ENCODE data around the gene MAGI3.
"Not testable (repeated sequence)": the region's sequence is repeated elsewhere in the genome, so short reads cannot be mapped to it uniquely, and the experiment has no call there.

MAGI3 gene

GRCh38 chr1:113399062-113399583 lies 8.8 kb downstream of the MAGI3 start:
- H3K36me3 ChIP-seq (ENCODE audit: control insufficient read depth, insufficient read depth, low read length) = no peaks in the 10 kb centered on the region
- no peak overlapping the region for H3K27ac ChIP-seq (ENCODE audit: low read depth, low read length)
- no peaks in the 10 kb centered on the region for H3K9me3 ChIP-seq (ENCODE audit: control insufficient read depth, insufficient read depth, low read depth, low read length)
- H3K4me3 ChIP-seq (ENCODE audit: low read depth, low read length) = no peak overlapping the region
- H3K9ac ChIP-seq (ENCODE audit: low read length) = no peak overlapping the region
- peaks cover 6% of the 10 kb centered on the region; the same call in 1 of the 2 replicates for H3K4me1 ChIP-seq (ENCODE audit: control insufficient read depth, insufficient read depth, low read length)
- H3K27me3 ChIP-seq (ENCODE audit: control insufficient read depth, insufficient read depth, low read length) = no peaks in the 10 kb centered on the region

GRCh38 chr1:113401067-113401466 lies 10.8 kb downstream of the MAGI3 start:
- Histone ChIP-seq H3K9me3 (ENCODE audit: control insufficient read depth, insufficient read depth, low read depth, low read length) (no peaks in the 10 kb centered on the region), H3K4me3 (ENCODE audit: low read depth, low read length) (no peak overlapping the region), H3K27me3 (ENCODE audit: control insufficient read depth, insufficient read depth, low read length) (no peaks in the 10 kb centered on the region), H3K4me1 (ENCODE audit: control insufficient read depth, insufficient read depth, low read length) (peaks cover 10% of the 10 kb centered on the region; the same call in 1 of the 2 replicates), H3K27ac (ENCODE audit: low read depth, low read length) (no peak overlapping the region), H3K36me3 (ENCODE audit: control insufficient read depth, insufficient read depth, low read length) (no peaks in the 10 kb centered on the region), H3K9ac (ENCODE audit: low read length) (no peak overlapping the region)

GRCh38 chr1:113401728-113402127 lies 11.4 kb downstream of the MAGI3 start:
- H3K9me3 ChIP-seq (ENCODE audit: control insufficient read depth, insufficient read depth, low read depth, low read length) = no peaks in the 10 kb centered on the region
- no peaks in the 10 kb centered on the region for H3K36me3 ChIP-seq (ENCODE audit: control insufficient read depth, insufficient read depth, low read length)
- H3K27ac ChIP-seq (ENCODE audit: low read depth, low read length) = no peak overlapping the region
- no peak overlapping the region for H3K4me3 ChIP-seq (ENCODE audit: low read depth, low read length)
- H3K9ac ChIP-seq (ENCODE audit: low read length) = no peak overlapping the region
- H3K27me3 ChIP-seq (ENCODE audit: control insufficient read depth, insufficient read depth, low read length) = no peaks in the 10 kb centered on the region
- H3K4me1 ChIP-seq (ENCODE audit: control insufficient read depth, insufficient read depth, low read length) = peaks cover 10% of the 10 kb centered on the region; the same call in 1 of the 2 replicates

GRCh38 chr1:113403065-113403464 lies 12.8 kb downstream of the MAGI3 start:
- Histone ChIP-seq H3K9ac (ENCODE audit: low read length) (no peak overlapping the region), H3K4me3 (ENCODE audit: low read depth, low read length) (no peak overlapping the region), H3K36me3 (ENCODE audit: control insufficient read depth, insufficient read depth, low read length) (no peaks in the 10 kb centered on the region), H3K27me3 (ENCODE audit: control insufficient read depth, insufficient read depth, low read length) (no peaks in the 10 kb centered on the region), H3K9me3 (ENCODE audit: control insufficient read depth, insufficient read depth, low read depth, low read length) (no peaks in the 10 kb centered on the region), H3K4me1 (ENCODE audit: control insufficient read depth, insufficient read depth, low read length) (peaks cover 10% of the 10 kb centered on the region; the same call in 1 of the 2 replicates), H3K27ac (ENCODE audit: low read depth, low read length) (no peak overlapping the region)

DNA sequence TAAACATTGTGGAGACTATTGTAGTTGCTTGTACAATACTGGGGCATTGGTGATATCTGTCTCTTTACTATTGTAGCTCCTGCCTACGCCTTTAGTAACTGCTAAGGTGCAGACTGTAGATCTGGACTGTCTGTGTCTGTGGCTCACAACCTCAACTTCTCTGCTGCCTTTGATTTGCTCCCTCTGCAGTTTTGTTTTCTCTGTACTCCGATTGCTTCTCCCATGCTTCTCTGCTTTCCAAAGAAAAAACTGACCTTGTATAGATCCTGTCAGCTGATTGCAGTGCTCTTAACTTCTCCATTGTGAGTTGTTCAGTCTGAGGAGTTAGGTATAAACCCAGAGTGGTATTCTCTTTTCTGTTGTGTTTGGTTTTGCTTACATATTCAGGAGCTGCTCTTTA lies 15.3 kb downstream of the MAGI3 start:
- Histone ChIP-seq H3K9ac (ENCODE audit: low read length) (no peak overlapping the region), H3K4me1 (ENCODE audit: control insufficient read depth, insufficient read depth, low read length) (peaks cover 10% of the 10 kb centered on the region; the same call in 1 of the 2 replicates)

GRCh38 chr1:113406149-113406548 lies 15.8 kb downstream of the MAGI3 start:
- not testable (repeated sequence) for H3K27me3 ChIP-seq (ENCODE audit: control insufficient read depth, insufficient read depth, low read length); H3K4me3 ChIP-seq (ENCODE audit: low read depth, low read length); H3K36me3 ChIP-seq (ENCODE audit: control insufficient read depth, insufficient read depth, low read length); H3K4me1 ChIP-seq (ENCODE audit: control insufficient read depth, insufficient read depth, low read length); H3K9ac ChIP-seq (ENCODE audit: low read length); H3K27ac ChIP-seq (ENCODE audit: low read depth, low read length); H3K9me3 ChIP-seq (ENCODE audit: control insufficient read depth, insufficient read depth, low read depth, low read length)

More for the DNA sequence above, 15.3 kb downstream of the MAGI3 start:
- H3K27ac ChIP-seq (ENCODE audit: low read depth, low read length) = no peak overlapping the region
- no peaks in the 10 kb centered on the region for H3K36me3 ChIP-seq (ENCODE audit: control insufficient read depth, insufficient read depth, low read length)
- no peaks in the 10 kb centered on the region for H3K27me3 ChIP-seq (ENCODE audit: control insufficient read depth, insufficient read depth, low read length)
- H3K9me3 ChIP-seq (ENCODE audit: control insufficient read depth, insufficient read depth, low read depth, low read length) = no peaks in the 10 kb centered on the region
- no peak overlapping the region for H3K4me3 ChIP-seq (ENCODE audit: low read depth, low read length)

DNA sequence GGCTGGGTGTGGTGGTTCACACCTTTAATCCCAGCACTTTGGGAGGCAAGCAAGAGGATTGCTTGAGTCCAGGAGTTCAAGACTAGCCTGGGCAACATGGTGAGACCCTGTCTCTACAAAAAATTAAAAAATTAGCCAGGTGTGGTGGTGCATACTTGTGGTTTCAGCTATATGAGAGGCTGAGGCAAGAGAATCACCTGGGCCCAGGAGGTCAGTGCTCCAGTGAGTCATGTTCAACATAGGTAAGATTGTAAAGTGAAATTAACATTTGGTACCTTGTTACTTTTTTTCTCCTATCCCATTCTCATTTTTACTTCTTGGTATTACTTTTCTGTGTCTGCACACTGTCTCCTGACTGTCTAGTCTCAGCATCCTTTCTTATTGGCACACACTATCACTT lies 19.0 kb downstream of the MAGI3 start:
- H3K9ac ChIP-seq (ENCODE audit: low read length) = no peak overlapping the region

DNA sequence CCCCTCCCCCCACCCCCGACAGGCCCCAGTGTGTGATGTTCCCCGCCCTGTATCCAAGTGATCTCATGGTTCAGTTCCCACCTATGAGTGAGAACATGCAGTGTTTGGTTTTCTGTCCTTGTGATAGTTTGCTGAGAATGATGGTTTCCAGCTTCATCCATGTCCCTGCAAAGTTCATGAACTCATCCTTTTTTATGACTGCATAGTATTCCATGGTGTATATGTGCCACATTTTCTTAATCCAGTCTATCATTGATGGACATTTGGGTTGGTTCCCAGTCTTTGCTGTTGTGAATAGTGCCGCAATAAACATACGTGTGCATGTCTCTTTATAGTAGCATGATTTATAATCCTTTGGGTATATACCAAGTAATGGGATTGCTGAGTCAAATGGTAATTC lies 21.7 kb downstream of the MAGI3 start:
- H3K9ac ChIP-seq (ENCODE audit: low read length); H3K4me3 ChIP-seq (ENCODE audit: low read depth, low read length); H3K9me3 ChIP-seq (ENCODE audit: control insufficient read depth, insufficient read depth, low read depth, low read length): not testable (repeated sequence)

More for the DNA sequence above, 19.0 kb downstream of the MAGI3 start:
- Histone ChIP-seq H3K4me1 (ENCODE audit: control insufficient read depth, insufficient read depth, low read length) (0 out of 2 replicates have a peak, but pooled peaks cover 4% of the 10 kb centered on the region), H3K9me3 (ENCODE audit: control insufficient read depth, insufficient read depth, low read depth, low read length) (no peaks in the 10 kb centered on the region), H3K4me3 (ENCODE audit: low read depth, low read length) (no peak overlapping the region), H3K27ac (ENCODE audit: low read depth, low read length) (no peak overlapping the region), H3K27me3 (ENCODE audit: control insufficient read depth, insufficient read depth, low read length) (no peaks in the 10 kb centered on the region), H3K36me3 (ENCODE audit: control insufficient read depth, insufficient read depth, low read length) (no peaks in the 10 kb centered on the region)

GRCh38 chr1:113415310-113416070 lies 25.2 kb downstream of the MAGI3 start:
- H3K9ac ChIP-seq (ENCODE audit: low read length) = no peak overlapping the region
- H3K9me3 ChIP-seq (ENCODE audit: control insufficient read depth, insufficient read depth, low read depth, low read length) = peaks cover 6% of the 10 kb centered on the region
- no peaks in the 10 kb centered on the region for H3K27me3 ChIP-seq (ENCODE audit: control insufficient read depth, insufficient read depth, low read length)
- no peaks in the 10 kb centered on the region for H3K36me3 ChIP-seq (ENCODE audit: control insufficient read depth, insufficient read depth, low read length)
- no peak overlapping the region for H3K4me3 ChIP-seq (ENCODE audit: low read depth, low read length)
- H3K4me1 ChIP-seq (ENCODE audit: control insufficient read depth, insufficient read depth, low read length) = no peaks in the 10 kb centered on the region
- H3K27ac ChIP-seq (ENCODE audit: low read depth, low read length) = no peak overlapping the region

More for the DNA sequence above, 21.7 kb downstream of the MAGI3 start:
- not testable (repeated sequence) for H3K27ac ChIP-seq (ENCODE audit: low read depth, low read length); H3K4me1 ChIP-seq (ENCODE audit: control insufficient read depth, insufficient read depth, low read length); H3K36me3 ChIP-seq (ENCODE audit: control insufficient read depth, insufficient read depth, low read length); H3K27me3 ChIP-seq (ENCODE audit: control insufficient read depth, insufficient read depth, low read length)

GRCh38 chr1:113416071-113416470 lies 25.8 kb downstream of the MAGI3 start:
- not testable (repeated sequence) for H3K9me3 ChIP-seq (ENCODE audit: control insufficient read depth, insufficient read depth, low read depth, low read length); H3K36me3 ChIP-seq (ENCODE audit: control insufficient read depth, insufficient read depth, low read length); H3K27ac ChIP-seq (ENCODE audit: low read depth, low read length); H3K4me1 ChIP-seq (ENCODE audit: control insufficient read depth, insufficient read depth, low read length); H3K4me3 ChIP-seq (ENCODE audit: low read depth, low read length); H3K9ac ChIP-seq (ENCODE audit: low read length); H3K27me3 ChIP-seq (ENCODE audit: control insufficient read depth, insufficient read depth, low read length)

- Histone ChIP-seq H3K27me3 (ENCODE audit: control insufficient read depth, insufficient read depth, low read length) (no peaks in the 10 kb centered on the region), H3K36me3 (ENCODE audit: control insufficient read depth, insufficient read depth, low read length) (no peaks in the 10 kb centered on the region), H3K4me3 (ENCODE audit: low read depth, low read length) (no peak overlapping the region), H3K9ac (ENCODE audit: low read length) (no peak overlapping the region), H3K9me3 (ENCODE audit: control insufficient read depth, insufficient read depth, low read depth, low read length) (peaks cover 6% of the 10 kb centered on the region), H3K27ac (ENCODE audit: low read depth, low read length) (no peak overlapping the region), H3K4me1 (ENCODE audit: control insufficient read depth, insufficient read depth, low read length) (no peaks in the 10 kb centered on the region)
Observed at GRCh38 chr1:113416496-113416895, 26.2 kb downstream of the MAGI3 start.
